Caco-2 (cell line): ENCODE results near the gene AKT3. TPM values are rescaled to one million over a fixed set of nuclear protein-coding genes. Genes with fewer than 3 reads are reported as not detected.

Source experiments
- BruUV-seq: library from RNA; stranded (reverse); fragments of 400-500 nt; replicated peaks from 2 replicates; lab custom pipeline; 2021; lab: Mats Ljungman, UMichigan
- CTCF ChIA-PET: fragments of 300-600 bp; sonication (Branson Sonifier 250); formaldehyde crosslinking; loops from one replicate; lab custom pipeline; 2022; ENCODE audit warnings: antibody characterized with exemption; lab: Charles Lee
- POLR2A ChIA-PET: fragments of 300-600 bp; sonication (Branson Sonifier 250); formaldehyde crosslinking; loops from one replicate; lab custom pipeline; 2022; ENCODE audit warnings: antibody characterized with exemption; lab: Charles Lee
- DNase-seq, 2 experiments: peaks; one replicate each; pipeline versions ENCODE4 v3.0.0 to v3.0.0-alpha.2; 2020 to 2022
- H3K27me3 ChIP-seq: replicated peaks from 2 replicates; pipeline ENCODE4 v1.6.0; 2011; ENCODE audit warnings: low read length; ENCODE audit not compliant: control insufficient read depth, insufficient read depth
- H3K36me3 ChIP-seq: 2 replicates; pipeline ENCODE4 v1.5.1; 2011; ENCODE audit warnings: low read length; ENCODE audit not compliant: control insufficient read depth, insufficient read depth
- H3K4me1 ChIP-seq: fragments of 250-450 bp; sonication (Bioruptor Pico); 2 replicates; pipeline ENCODE4 v1.5.1; 2020; ENCODE audit warnings: mild to moderate bottlenecking
- H3K4me3 ChIP-seq: 2 replicates; pipeline ENCODE4 v1.5.1; 2011; ENCODE audit warnings: low read depth, mild to moderate bottlenecking, control low read depth, low read length
- H3K9me3 ChIP-seq: fragments of 250-450 bp; sonication (Bioruptor Pico); 2 replicates; pipeline ENCODE4 v1.5.1; 2020; ENCODE audit warnings: mild to moderate bottlenecking, moderate library complexity
- H3K27ac Mint-ChIP-seq: one replicate; pipeline ENCODE4 v1.8.0; 2022; ENCODE audit warnings: mixed read lengths; ENCODE audit not compliant: unreplicated experiment
- H3K27me3 Mint-ChIP-seq: one replicate; pipeline ENCODE4 v1.8.0; 2022; ENCODE audit warnings: mixed read lengths; ENCODE audit not compliant: insufficient read depth, unreplicated experiment
- H3K36me3 Mint-ChIP-seq: one replicate; pipeline ENCODE4 v1.8.0; 2022; ENCODE audit warnings: mild to moderate bottlenecking, mixed read lengths; ENCODE audit not compliant: insufficient read depth, unreplicated experiment
- H3K4me1 Mint-ChIP-seq: one replicate; pipeline ENCODE4 v1.8.0; 2022; ENCODE audit warnings: low read depth, mixed read lengths; ENCODE audit not compliant: unreplicated experiment
- H3K4me3 Mint-ChIP-seq: one replicate; pipeline ENCODE4 v1.8.0; 2022; ENCODE audit warnings: mild to moderate bottlenecking, moderate library complexity, mixed read lengths; ENCODE audit not compliant: unreplicated experiment
- H3K9me3 Mint-ChIP-seq: one replicate; pipeline ENCODE4 v1.8.0; 2022; ENCODE audit warnings: mixed read lengths; ENCODE audit not compliant: unreplicated experiment
- CTCF ChIP-seq, 2 experiments: fragments of 200-600 bp in 1 of 2; IDR thresholded peaks; 1 replicate in 1 of 2; 2 replicates in 1 of 2; pipeline versions ENCODE4 v1.5.1 to v1.8.0; 2011 to 2022; ENCODE audit warnings: antibody characterized with exemption in 1 of 2, control low read depth in 1 of 2, inconsistent platforms in 1 of 2, low read depth in 1 of 2, low read length in 1 of 2, mild to moderate bottlenecking in 1 of 2, moderate library complexity in 1 of 2; ENCODE audit not compliant: insufficient read depth in 1 of 2, severe bottlenecking in 1 of 2, unreplicated experiment in 1 of 2
- intact Hi-C: fragments of 100-400 bp; cut with micrococcal nuclease; formaldehyde crosslinking; loops from one replicate; pipeline ENCODE4 v1.10.0; 2022; ENCODE audit not compliant: unreplicated experiment
- total RNA-seq: library from RNA; stranded (reverse); gene quantifications from 2 replicates; pipeline ENCODE4 v1.2.3, GENCODE V29; 2022

The AKT3 gene
- total RNA-seq, 1 experiment from 2014 or later = 3.7 TPM

DNA sequence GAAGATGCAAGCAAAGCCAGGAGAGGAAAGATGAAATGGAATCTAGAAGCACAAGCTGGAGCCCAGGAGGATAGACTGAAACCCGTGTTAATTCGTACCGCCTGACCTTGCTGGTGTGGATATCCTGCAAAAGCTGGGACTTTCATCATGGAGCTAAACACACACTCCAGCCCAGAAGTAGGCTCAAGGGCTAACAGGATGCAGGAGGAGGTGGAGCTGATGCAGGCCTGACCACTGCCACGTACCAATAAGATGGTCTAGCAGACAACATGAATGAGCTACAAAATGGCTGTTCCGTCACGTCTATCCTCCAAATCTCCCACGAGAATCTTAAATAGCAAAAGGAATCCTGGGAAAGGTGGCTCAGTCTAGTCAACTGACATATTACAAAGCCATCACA, 323.9 kb downstream of the AKT3 start:
- no TSS peak for BruUV-seq
- POLR2A ChIA-PET = no interaction called here
- CTCF ChIA-PET = no interaction called here

DNA sequence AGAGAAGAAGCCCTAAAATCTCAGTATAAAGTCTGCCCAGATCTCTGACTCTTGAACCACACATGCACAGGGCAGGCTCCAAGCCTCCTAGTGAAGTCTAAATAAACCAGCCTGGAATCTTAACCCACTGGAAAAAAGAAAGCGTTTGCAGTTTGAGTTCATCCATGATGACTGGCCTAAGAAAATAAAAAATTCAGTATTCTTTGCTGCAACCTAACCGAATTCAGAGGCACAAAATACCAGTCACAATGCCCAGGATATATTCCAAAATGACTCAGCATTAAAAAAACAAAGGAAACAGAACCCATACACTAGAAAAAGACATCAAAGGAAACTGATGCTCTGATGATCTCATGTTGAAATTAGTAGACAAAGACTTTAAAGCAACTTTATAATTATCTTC, 325.0 kb downstream of the AKT3 start:
- TF ChIP-seq CTCF (IDR thresholded peaks at IDR 0.05; ENCODE audit: insufficient read depth in 1 of 2, low read depth in 1 of 2, low read length in 1 of 2, severe bottlenecking in 1 of 2, unreplicated experiment in 1 of 2) = no peak
- ChIA-PET CTCF (no interaction called here), POLR2A (no interaction called here)
- no peak for DNase-seq
- H3K27me3 Mint-ChIP-seq = no peaks in the 10 kb centered on the region
- no TSS peak for BruUV-seq
- peaks cover 7% of the 10 kb centered on the region for H3K4me1 Mint-ChIP-seq
- Histone ChIP-seq H3K27me3 (no peaks in the 10 kb centered on the region), H3K4me1 (peaks cover 8% of the 10 kb centered on the region; the same call in 1 of the 2 replicates), H3K9me3 (no peaks in the 10 kb centered on the region), H3K4me3 (no peak overlapping the region), H3K36me3 (no peaks in the 10 kb centered on the region)
- peaks cover 6% of the 10 kb centered on the region for H3K36me3 Mint-ChIP-seq
- H3K27ac Mint-ChIP-seq = no peak overlapping the region
- H3K4me3 Mint-ChIP-seq = no peak overlapping the region
- intact Hi-C loops = no loop called here
- peaks cover 19% of the 10 kb centered on the region for H3K9me3 Mint-ChIP-seq

More for the DNA sequence above, 323.9 kb downstream of the AKT3 start:
- no peaks in the 10 kb centered on the region; the same call in 1 of the 2 replicates for H3K4me1 ChIP-seq
- intact Hi-C loops = no loop called here
- H3K4me3 Mint-ChIP-seq = no peak overlapping the region
- H3K36me3 Mint-ChIP-seq = peaks cover 6% of the 10 kb centered on the region
- no peaks in the 10 kb centered on the region for H3K27me3 ChIP-seq
- TF ChIP-seq CTCF (IDR thresholded peaks at IDR 0.05; ENCODE audit: insufficient read depth in 1 of 2, low read depth in 1 of 2, low read length in 1 of 2, severe bottlenecking in 1 of 2, unreplicated experiment in 1 of 2) = no peak
- no peak overlapping the region for H3K4me3 ChIP-seq
- H3K27ac Mint-ChIP-seq = no peak overlapping the region
- H3K4me1 Mint-ChIP-seq = peaks cover 7% of the 10 kb centered on the region
- no peaks in the 10 kb centered on the region for H3K36me3 ChIP-seq
- no peak for DNase-seq
- no peaks in the 10 kb centered on the region for H3K27me3 Mint-ChIP-seq
- peaks cover 19% of the 10 kb centered on the region for H3K9me3 Mint-ChIP-seq
- H3K9me3 ChIP-seq = no peaks in the 10 kb centered on the region

DNA sequence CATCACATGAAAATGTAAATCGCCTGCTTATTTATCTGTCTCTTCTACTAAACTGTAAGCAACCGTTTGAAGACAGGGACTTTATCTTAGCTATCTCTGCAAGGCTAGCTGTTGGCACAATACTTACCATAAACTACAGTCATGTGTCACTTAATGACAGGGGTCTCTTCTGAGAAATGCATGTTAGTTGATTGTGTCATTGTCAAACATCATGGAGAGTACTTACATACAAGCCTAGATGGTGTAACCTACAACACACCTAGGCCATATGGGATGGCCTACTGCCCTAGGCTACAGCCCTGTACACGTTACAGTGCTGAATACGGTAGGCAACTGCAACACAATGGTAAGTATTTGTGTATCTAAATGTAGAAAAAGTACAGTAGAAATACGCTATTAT, 326.3 kb downstream of the AKT3 start:
- TF ChIP-seq CTCF (IDR thresholded peaks at IDR 0.05; ENCODE audit: insufficient read depth in 1 of 2, low read depth in 1 of 2, low read length in 1 of 2, severe bottlenecking in 1 of 2, unreplicated experiment in 1 of 2) = no peak
- no peak overlapping the region for H3K27ac Mint-ChIP-seq
- ChIA-PET CTCF (no interaction called here), POLR2A (no interaction called here)
- intact Hi-C loops = no loop called here
- Histone ChIP-seq H3K36me3 (no peaks in the 10 kb centered on the region), H3K4me3 (no peak overlapping the region), H3K9me3 (no peaks in the 10 kb centered on the region), H3K4me1 (peaks cover 8% of the 10 kb centered on the region; the same call in 1 of the 2 replicates), H3K27me3 (no peaks in the 10 kb centered on the region)
- peaks cover 6% of the 10 kb centered on the region for H3K36me3 Mint-ChIP-seq
- H3K9me3 Mint-ChIP-seq = peaks cover 18% of the 10 kb centered on the region
- H3K4me1 Mint-ChIP-seq = peaks cover 7% of the 10 kb centered on the region
- H3K4me3 Mint-ChIP-seq = no peak overlapping the region
- no TSS peak for BruUV-seq
- DNase-seq = no peak
- no peaks in the 10 kb centered on the region for H3K27me3 Mint-ChIP-seq
